ENCODE results near the gene CALHM1. TPM values are rescaled to one million over a fixed set of nuclear protein-coding genes. Genes with fewer than 3 reads are reported as not detected.
A peak's percentile ranks its signal among the peaks of the same experiment; 100 is the strongest.
"Not testable (repeated sequence)": the region's sequence is repeated elsewhere in the genome, so short reads cannot be mapped to it uniquely, and the experiment has no call there.

The CALHM1 gene
- total RNA-seq, 1 donor from 2014 or later, result not detected

DNA sequence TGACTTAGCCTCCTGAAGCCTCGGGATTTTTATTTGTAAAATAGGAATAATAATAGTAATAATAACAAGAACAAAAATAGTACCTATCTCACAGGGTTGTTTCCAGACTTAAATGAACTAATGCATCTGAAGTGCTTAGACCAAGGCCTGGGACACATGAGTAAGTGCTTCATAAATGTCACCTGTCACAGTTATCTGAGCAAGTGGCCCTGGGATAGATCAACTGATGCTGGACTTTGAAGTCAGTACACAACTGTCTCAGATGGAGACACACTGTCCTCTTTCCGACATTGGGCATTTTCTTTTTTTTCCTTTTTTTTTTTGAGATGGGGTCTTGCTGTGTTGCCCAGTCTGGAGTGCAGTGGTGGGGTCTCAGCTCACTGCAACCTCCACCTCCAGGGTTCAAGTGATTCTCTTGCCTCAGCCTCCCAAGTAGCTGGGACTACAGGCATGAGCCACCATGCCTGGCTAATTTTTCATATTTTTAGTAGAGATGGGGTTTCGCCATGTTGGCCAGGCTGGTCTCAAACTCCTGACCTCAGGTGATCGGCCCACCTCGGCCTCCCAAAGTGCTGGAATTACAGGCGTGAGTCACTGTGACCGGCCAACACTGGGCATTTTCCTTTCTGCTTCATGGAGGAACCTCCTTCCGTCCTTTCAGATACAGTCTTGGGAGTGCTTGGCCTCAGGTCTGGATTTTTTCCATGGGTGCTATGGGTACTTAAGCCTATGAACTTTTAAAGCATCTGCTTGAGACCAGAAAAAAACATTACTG, 28.1 kb upstream of the CALHM1 start:
- DNase-seq (ENCODE audit: low read depth in 2 of 2), result not testable (repeated sequence)

DNA sequence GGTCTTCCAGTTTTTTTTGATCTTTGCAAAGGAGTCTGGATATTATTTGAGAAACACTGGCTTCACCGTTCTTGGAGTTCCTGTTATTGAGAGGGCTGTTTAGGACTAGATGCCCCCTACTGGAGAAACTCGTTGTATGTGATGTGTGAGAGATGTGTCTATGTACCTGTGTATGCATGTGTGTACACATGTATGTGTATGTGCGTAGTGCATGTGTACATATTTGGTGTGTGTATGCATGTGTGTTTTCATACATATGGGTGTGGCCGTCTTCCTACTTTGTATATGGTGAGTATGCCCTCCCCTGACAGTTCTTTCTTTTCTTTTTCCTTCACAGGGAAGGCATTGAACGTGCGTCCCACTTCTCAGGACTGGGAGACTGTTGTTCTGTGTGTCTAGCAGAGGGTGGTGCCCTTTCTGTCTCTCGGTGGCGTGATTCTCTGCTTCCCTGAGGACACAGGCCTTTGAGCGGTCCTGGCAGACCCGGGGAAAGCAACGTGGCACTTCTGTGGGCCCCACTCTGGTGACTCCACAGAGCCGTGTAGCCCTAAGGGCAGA, 23.4 kb upstream of the CALHM1 start:
- peak; percentile 72 to 84 for DNase-seq (ENCODE audit: low read depth in 2 of 2)

DNA sequence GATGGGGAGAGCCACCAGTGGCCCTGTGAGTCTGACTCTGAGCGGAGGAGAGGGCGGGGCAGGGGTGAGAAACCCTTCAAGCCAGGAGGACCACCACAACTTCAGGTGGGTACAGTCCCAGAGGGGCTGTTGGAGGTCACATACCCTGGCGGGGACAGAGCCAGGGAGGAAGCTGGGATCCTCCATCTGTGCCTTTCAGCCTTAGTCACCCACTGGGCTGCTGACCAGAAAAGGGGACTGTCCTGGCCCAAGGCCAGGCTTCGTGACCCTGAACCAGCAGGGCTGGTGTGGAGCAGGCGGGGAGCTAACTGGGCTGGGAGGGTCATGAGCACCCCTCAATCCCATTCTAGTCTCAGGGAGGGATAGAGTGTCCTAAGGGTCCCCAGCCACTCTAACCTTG, 21.8 kb upstream of the CALHM1 start:
- peak; percentile 9 to 39 for DNase-seq (ENCODE audit: low read depth in 2 of 2)

DNA sequence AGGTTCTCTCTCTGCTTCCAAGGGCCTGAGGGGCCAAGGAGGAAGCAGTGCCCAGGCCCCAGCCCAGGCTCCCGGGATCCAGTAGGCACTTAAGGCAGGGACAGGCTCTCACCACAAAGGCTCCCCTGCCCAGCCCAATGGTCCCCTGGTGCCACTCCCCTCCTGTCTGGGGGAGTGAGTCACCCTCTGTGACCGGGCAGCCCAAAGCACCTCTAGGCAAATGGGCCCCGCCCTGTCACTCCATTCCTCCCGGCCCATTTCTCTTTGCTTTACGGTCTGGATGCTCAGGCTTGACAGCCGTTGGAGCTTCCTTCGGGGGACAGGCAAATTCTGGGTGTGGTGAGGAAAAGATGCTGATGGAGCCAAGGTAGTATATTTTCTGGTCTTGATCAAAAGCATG, 20.4 kb upstream of the CALHM1 start, which contains the start of gene CALHM3:
TSS of gene CALHM3 (minus strand) at position 106 of the 400 bp plus-strand sequence. CDS start 208 bp downstream, outside the sequence.
- DNase-seq (ENCODE audit: low read depth in 2 of 2), result no peak

DNA sequence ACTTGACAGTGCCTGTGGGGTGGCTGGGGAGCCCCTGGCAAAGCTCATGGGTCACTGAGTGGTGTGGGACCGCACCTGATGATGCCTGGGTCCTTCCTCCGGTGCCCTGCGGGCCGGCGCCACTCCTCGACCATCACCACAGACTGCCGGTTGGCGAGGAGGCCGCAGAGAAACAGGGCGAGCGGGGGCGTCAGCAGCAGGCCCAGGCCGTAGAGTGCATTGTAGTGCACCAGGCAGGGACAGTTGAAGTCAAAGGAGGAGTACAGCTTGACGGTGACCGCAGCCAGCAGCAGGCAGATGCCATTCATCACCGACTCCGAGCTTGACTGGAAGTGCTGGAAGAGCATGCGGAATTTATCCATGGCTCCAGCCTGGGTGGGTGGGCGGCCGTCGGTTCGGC, 20.0 kb upstream of the CALHM1 start:
- DNase-seq (ENCODE audit: low read depth in 2 of 2), result no peak

DNA sequence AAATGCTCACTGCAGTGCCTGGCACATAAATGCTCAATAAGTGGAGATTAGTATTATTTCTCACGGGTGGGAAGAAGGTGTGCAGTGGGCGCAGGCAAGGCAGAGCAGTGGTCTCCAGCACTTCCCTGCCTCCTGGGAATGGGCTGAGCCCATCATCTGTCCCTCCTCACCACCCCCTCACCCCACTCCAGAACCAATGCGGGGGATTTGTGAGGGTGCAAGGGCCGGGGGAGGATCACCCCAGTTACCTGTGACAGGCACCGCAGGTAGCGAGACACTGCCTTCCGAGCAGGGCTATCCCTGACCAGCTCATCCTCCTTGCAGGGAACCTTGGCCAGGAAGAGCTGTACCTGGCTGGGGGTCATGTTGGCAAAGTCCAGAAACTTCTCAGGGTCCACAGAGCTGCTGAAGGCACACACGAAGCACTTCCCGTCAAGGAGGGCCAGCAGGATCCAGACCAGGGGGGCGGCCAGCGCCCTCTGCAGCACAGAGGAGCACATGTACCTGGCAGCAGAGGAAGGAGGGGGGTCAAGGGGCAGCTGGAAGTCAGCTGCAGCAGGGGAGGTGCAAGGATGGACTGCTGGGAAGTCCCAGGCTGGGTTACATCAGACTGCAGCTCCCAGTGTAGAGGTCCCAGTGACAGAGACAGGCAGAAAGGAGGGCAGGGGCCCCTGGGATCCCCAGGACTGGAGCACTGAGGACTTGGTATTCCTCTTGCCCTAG, 17.5 kb upstream of the CALHM1 start:
- DNase-seq (ENCODE audit: low read depth in 2 of 2), result no peak

DNA sequence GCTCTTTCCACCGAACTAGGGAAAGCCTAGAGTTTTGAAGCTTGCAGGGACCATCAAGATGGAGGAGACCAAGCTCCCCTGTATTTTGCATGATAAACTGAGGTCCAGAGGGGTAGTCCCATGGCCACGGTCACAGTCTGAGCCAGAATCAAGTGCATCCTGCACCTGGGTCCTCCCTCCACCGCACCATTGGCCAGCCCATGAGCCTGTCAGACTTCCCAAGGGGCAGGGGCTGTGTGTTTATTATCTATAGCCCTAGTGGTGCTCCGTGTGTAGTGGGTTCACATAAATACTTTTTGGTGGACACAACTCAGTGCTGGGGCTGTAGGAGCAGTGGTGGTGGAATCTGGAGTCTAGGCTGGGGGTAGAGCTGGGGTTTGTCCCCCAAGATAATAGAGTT, 16.7 kb upstream of the CALHM1 start:
- no peak for DNase-seq (ENCODE audit: low read depth in 2 of 2)

DNA sequence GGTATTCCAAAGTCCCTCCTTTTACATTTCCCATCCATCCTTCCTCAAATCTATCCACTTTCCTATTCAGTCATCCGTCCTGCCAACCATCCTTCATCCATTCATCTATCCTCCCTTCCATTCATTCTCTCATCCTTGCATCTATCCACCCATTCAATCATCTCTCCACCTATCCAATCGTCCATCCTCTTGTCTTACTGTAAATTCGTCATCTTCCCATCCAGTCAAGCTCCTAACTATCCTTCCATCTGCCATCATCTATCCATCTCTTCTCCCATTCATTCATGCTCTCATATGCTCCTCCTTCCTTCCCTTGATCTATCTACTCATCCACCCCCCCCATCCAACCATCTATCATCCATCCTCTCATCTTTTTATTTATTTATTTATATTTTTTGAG, 15.4 kb upstream of the CALHM1 start:
- no peak for DNase-seq (ENCODE audit: low read depth in 2 of 2)

DNA sequence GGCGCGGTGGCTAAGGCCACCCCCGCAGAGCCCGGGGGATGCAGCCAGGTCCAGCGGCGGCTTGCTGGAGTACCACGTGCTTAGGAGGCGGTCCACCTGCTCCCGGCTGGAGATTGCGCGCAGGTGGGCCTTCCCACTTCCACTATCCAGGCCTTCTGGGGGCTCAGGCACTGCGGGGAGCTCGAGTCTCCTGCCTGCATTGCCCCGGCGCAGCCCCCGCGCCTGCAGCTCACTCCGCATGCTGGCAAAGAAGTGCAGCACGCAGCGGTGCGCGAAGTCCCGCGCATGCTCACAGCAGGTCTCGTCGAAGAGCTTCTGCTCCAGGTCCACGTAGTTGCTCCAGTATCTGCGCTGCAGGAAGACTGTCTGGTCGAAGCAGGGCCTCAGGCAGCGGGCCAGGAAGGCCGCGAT, 14.6 kb upstream of the CALHM1 start:
- peak in 1 of 2 donors; percentile 12 for DNase-seq (ENCODE audit: low read depth in 2 of 2)

DNA sequence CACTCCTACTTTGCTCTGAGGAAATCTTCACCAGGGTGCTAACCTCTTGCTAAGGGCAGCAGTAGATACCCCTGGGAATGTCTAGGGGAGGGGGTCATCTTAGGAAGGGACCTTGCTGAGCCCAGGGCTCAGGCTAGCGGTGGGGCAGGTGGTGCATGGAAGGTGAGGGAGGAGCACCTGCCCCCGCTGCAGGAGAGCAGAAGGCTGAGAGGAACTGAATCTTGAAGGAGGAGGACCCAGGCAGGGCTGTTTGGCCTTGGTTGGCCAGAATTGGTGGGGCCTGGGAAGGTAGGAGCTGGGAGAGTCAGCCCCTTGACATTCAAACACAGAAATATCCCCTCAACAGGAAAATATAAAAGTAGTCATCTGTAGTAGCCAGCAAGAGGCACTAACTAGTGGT, 13.3 kb upstream of the CALHM1 start:
- no peak for DNase-seq (ENCODE audit: low read depth in 2 of 2)

DNA sequence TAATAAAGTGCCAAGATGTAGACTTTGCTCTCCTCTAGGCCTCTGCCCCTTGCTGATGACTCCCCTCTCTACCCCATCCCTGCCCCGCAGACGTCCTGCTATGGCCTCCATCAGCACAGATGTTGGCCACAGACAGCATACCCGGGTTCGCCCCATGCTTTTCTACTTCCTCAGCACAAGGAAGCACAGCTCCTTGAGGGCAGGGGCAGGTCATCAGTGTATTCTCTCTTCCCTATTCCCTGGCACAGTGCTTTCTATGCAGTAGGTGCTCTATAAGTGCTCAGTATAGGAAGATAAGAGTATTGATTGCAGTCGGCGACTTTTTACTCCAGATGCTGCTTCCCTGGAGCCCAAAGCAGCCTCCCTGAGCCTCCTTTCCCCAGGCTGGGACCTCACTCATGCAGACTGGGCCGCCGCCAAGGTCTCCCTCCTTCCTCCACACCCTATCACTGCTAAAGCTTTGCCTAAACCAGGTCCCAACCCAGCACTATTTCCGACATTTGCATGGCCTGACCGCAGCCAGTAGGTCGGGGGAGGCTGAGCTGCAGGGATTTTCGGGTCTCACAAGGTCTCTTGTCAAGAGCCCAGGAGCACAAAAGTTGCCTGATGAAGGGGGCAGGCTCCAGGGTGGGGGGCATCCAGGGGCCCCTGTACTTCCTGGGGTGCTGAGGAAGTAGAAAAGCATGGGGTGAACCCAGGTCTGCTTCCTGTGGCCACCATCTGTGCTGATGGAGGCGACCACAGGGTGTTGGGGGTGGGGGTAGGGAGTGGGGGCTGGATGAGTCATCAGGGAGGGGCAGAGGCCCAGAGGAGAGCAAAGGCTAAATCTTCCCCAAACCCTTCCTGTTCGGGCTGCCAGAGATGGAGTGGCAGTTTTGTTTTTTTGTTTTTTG, 12.3 kb upstream of the CALHM1 start:
- DNase-seq (ENCODE audit: low read depth in 2 of 2), result no peak

DNA sequence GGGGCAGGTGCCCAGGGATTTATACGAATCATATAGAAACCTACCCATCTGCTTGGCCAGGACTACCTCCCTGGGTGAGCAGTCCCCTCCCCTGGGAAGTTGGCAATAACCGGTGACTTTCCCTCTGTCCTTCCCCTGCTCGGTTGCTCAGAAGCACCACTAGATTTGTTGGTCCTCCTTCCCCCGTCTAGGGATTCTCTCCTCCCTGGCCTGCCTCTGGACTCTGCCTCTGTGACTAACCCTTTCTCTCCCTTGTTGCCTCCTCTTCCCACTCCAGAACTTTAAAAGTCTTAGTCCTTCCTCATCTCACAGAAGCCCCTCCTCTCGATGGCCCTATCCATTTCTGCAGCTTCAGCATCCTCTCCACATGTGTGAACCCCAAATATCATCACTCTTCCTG, 10.5 kb upstream of the CALHM1 start:
- DNase-seq (ENCODE audit: low read depth in 2 of 2), result no peak

DNA sequence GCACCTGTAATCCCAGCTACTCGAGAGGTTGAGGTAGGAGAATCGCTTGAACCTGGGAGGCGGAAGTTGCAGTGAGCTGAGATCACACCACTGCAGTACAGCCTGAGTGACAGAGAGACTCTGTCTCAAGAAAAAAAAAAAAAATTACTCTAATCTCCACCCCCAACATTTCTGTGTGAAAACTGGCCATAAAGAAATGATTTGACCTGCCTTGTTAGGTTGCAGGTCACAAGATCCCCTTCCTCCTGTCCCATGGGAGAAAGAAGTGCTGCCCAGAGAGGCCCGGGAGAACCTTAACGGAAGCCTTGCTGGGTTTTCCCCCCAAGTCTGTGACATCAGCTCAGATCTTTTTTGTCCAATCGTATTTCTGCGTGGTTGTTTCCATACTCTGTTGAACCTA, 8.7 kb upstream of the CALHM1 start:
- DNase-seq (ENCODE audit: low read depth in 2 of 2), result no peak

DNA sequence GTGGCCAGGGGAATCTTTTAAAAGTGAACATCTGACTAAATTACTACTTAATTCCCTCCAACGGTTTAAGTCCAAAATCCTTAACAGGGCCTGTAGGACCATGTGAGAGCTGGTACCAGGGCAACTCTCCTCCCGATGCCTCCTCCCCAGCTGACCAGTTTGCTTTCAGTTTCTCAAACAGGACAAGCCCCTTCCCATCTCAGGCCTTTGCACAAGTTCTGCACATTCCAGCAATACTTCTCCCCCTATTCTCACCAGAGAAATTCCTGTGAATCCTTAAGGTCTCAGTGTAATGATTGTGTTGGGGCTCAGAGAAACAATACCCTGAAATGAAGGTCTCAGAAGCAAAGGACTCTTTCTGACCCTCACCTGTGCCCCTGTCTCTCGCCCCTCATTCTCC, 8.0 kb upstream of the CALHM1 start:
- no peak for DNase-seq (ENCODE audit: low read depth in 2 of 2)

DNA sequence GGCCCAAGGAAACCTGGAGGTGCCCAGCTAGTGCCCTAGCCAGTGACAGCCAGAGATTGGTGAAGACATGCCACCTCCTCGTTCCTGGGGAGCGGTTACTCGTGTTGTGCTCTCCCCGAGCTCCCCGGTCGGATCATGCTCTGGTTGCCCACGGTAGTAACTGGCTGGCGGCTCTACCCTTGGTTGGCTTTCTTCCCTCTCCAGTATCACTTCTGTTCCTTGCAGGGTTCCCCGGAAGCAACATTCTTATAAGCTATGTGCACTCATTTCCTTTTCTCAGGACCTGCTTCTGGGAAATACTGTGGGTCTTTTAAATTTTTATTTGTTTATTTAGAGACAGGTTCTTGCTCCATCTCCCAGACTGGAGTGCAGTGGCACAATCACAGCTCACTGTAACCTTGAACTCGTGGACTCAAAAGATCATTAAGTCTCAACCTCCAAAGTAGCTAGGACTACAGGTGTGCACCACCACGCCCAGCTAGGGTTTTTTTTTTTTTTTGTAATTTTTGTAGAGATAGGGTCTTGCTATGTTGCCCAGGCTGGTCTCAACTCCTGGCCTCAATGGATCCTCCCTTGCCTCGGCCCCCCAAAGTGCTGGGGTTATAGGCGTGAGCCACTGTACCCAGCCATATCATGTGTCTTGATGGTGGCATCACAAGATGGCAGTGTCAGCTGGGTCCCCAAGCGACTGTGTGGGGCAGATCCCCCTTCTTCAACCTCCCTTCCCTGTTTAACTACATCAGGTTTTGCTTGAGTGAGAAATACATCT, 6.9 kb upstream of the CALHM1 start:
- DNase-seq (ENCODE audit: low read depth in 2 of 2), result no peak

DNA sequence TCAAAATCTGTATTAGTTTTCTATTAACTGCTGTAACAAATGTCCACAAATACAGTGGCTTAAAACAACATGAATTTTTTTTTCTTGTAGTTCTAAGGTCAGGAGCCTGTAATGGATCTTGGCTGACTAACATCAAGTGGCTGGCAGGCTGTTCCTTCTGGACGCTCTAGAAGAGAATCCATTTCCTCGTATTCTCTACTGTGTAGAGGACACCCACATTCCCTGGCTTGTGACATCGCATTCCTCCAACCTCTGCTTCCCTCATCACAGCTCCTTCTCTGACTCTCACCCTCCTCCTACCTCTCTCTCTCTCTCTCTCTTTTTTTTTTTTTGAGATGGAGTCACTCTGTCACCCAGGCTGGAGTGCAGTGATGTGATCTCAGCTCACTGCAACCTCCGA, 4.8 kb upstream of the CALHM1 start:
- no peak for DNase-seq (ENCODE audit: low read depth in 2 of 2)

DNA sequence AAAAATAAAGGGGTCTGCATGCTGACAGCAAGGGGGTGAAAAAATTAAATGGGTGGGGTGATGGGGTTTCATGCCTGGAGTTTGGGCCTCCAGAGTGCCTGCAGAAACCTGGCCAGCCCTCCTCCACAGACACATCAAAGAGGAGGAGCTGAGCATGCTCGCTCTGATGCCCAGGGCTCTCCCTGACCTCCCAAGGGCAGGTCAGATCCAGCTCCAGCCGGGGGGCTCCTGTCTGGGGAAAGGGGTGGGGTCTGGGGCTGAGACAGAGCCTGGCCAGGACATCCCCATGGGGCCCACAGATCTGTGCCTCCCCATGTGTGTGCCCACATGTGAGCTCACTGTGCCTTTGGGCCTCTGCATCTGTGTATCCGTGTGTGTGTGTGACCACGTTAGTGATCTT, 915 bp upstream of the CALHM1 start:
- no peak for DNase-seq (ENCODE audit: low read depth in 2 of 2)

DNA sequence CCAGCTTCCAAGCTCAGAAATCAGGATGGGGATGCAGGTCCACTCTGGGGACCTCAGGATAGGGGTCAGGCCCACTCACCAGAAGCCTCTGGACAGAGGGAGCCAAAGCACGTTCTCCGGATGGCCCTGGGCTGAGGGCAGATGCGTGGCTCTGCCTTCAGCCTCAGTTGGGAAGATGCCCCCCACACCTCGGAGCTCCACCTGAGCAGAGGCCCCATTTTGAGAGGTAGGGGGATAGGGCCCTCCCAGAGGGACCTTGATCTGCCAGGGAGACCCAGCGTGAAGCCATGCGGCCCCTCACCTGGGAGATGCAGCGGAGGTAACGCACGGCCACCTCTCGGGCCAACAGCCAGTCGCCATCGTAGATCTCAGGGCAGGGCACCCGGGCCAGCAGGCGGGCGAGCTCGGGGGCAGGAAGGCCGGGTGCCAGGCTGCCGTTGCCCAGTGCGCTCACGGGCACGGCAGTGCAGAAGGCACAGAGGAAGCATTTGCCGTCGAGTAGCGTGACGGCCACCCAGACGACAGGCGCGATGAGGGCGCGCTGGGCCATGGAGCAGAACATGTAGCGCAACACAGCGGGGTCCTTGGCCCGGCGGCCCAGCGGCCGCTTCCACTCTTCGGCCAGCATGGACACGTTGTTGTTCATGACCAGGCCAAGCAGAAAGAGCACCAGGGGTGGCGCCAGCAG, 660 bp downstream of the CALHM1 start:
- DNase-seq (ENCODE audit: low read depth in 2 of 2), result no peak

DNA sequence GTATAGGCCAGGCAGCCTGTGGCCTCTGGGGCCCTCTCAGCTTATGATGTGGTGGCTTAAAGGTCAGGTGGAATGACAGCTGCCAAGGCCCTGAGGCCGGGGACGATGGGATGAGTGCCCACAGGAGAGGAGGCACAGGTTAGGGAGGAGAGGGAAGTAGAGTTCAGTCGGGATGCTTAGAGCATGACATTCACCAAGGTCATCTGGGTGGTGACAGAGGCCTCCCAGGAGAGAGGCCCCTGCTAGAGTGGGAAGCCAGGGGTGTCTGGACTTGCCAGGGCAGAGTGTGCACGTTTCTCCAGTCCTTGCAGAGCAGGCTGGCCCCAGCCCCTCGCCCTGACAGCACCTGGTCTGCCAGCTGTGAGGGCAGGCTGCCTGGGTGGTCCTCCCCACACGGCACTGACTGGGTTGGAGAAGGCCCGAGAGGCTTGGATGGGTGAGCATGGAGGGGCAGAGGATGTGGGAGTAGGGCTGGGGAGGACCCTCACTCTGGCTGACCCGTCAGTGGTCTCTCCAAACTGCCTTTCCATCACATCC, 1.5 kb downstream of the CALHM1 start:
- no peak for DNase-seq (ENCODE audit: low read depth in 2 of 2)

DNA sequence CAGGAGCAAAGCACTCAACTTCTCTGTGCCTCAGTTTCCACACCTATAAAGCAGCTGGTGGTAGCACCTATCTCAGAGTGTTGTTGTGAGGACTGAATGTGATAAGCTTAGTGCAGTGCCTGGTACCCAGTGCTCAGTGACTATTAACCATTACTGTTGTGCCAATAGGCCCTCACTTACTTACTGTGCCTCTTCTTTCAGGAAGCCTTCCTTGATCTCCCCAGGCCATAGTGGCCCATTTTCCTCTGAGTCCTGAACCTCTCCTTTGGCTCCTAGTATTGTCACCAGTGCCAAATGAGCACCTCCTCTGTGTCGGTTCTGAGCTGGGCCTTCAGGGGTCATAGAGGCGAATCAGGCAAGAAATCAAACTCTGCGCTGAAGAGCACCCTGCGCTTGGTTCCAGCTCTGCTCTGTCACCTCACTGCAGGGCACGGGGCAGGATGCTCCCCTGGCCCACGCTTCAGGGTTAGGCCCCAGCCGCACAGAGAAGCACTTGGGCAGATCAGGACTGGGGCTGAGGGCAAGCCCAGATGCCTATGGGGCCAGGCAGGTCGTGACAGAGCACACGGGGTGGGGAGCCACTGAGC, 2.5 kb downstream of the CALHM1 start:
- no peak for DNase-seq (ENCODE audit: low read depth in 2 of 2)

Measured in dermis microvascular lymphatic vessel endothelial cell (primary cell).